G401.6 (cell line): ENCODE data around the gene SPINT4.
"Not testable (repeated sequence)": the region's sequence is repeated elsewhere in the genome, so short reads cannot be mapped to it uniquely, and the experiment has no call there.

Experiments
- FAIRE-seq: peaks from 2 replicates; lab custom pipeline; 2012; peaks lifted over from hg19 to GRCh38; lab: Jason Lieb, UNC

Gene SPINT4

DNA sequence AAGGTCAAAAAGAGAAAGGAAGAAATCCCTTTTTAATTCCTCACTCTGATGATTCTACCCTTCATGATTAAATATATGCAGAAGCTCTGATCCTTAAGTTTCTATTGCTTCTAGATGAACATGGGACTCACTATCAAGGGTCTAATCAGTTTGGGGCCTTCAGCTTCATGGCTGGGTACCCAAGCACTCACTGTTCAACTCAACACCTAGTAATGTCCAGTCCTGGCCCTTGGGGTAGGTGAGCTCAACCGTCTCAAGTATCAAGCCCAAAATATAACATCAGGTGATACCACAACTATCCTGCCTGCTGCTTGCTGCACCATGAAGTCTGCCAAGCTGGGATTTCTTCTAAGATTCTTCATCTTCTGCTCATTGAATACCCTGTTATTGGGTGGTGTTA is at the start of gene SPINT4:
Gene SPINT4, plus strand, starts transcription at position 301 of the 400 bp plus-strand sequence. Its CDS starts 21 bp downstream, at position 322.
- FAIRE-seq = no peak

DNA sequence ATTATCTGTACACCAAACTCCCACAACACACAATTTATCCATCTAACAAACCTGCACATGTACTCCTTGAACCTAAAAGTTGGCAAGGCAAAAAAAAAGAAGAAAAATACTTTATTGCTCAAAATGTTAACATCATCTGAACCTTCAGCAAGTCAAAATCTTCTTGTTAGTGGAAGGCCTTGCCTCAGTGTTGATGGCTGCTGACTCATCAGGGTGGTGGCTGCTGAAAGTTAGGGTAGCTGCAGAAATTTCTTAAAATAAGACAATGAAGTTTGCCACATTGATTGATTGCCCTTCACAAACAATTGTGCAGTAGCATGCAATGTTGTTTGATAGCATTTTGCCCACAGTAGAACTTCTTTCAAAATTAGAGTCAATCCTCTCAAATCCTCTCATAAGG is 49.4 kb upstream of the SPINT4 start:
- no peak for FAIRE-seq

DNA sequence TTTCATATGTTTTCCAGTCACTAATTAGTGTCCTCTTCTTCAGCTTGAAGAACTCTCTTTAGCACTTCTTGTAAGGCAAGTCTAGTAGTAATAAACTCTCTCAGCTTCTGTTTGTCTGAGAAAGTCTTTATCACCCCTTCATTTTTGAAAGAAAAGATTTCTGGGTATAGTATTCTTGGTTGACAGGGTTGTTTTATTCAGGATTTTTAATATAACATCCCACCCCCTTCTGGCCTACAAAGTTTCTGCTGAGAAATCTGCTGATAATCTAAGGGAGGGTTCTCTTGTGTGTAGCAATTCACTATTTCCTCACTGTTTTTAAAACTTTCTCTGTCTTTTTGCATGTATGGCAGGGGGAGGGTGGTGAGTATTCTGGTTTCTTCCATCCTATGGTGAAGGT is 42.5 kb upstream of the SPINT4 start:
- no peak for FAIRE-seq

DNA sequence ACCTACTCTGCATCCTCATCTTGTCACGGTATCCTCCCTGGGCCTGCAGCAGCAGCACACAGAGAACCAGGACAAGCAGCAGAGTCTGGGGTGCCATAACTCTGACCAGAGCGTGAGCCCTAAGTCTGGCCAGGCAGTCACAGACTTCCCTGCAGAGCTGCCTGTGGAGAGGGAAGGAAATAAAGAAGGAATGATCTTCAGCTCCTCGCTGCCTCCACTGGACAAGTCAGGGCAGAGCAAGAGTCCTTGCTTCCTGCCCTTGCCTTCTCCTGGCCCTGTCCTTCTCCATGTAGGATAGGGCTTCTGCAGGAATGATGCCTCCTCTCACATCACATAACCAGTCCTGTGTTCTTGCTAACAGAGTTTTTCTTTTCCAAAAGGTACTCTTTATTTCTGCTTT is 36.3 kb upstream of the SPINT4 start:
- no peak for FAIRE-seq

DNA sequence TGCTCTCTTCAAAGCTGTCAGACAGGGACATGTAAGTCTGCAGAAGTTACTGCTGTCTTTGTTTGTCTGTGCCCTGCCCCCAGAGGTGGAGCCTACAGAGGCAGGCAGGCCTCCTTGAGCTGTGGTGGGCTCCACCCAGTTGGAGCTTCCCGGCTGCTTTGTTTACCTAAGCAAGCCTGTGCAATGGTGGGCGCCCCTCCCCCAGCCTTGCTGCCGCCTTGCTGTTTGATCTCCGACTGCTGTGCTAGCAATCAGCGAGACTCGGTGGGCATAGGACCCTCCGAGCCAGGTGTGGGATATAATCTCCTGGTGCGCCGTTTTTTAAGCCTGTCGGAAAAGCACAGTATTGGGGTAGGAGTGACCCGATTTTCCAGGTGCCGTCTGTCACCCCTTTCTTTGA is 28.8 kb upstream of the SPINT4 start:
- not testable (repeated sequence) for FAIRE-seq

DNA sequence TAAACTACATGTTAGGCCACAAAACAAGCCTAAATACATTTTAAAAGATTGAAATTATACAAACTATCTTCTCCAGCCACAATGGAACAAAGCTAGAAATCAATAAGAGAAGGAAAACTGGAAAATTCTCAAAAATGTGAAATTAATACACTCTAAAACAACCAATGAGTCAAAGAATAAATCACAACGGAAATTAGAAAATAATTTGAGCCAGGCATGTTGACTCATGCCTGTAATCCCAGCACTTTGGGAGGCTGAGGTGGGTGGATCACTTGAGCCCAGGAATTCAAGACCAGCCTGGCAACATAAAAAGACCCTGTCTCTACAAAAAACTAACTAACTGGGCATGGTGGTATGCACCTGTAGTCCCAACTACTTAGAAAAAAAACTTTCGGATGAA is 26.7 kb upstream of the SPINT4 start:
- no peak for FAIRE-seq

DNA sequence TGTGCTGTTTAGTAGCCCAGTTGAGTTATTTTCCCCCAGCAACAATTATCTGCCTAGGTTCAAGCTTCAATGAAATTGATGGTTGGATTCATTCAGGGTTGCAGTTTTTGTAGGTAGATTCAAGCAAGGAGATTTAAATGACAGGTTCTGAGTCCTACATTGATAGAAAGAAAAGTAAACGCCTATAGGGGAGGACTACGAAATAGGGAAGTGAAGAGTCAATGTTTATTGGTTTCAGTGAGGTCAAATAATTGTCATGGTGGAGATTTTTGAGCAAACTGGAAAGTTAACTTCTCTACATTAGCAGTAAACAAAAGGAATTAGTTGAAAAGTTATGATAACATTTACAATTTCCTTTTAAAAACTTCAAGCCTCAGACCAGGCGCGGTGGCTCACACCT is 21.0 kb upstream of the SPINT4 start:
- FAIRE-seq = no peak

DNA sequence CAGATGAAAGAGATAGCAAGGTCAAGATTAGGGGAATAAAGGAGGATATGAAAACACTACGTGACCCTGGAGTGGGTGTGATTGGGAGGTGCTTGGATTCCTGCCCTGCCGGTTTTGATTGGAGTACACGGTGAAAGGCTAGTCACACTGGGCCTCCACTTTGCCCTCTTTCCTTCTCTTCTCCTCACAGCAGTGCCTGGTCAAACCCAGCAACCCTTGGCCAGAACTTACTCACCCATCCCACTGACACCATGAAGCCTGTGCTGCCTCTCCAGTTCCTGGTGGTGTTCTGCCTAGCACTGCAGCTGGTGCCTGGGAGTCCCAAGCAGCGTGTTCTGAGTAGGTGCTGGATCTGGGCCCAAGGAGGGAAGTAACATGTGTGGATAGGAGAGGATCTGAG is 20.3 kb upstream of the SPINT4 start, which contains the start of gene WFDC13:
Gene WFDC13, plus strand, starts transcription at position 166 of the 400 bp plus-strand sequence. Its CDS starts 86 bp downstream, at position 252.
- no peak for FAIRE-seq

DNA sequence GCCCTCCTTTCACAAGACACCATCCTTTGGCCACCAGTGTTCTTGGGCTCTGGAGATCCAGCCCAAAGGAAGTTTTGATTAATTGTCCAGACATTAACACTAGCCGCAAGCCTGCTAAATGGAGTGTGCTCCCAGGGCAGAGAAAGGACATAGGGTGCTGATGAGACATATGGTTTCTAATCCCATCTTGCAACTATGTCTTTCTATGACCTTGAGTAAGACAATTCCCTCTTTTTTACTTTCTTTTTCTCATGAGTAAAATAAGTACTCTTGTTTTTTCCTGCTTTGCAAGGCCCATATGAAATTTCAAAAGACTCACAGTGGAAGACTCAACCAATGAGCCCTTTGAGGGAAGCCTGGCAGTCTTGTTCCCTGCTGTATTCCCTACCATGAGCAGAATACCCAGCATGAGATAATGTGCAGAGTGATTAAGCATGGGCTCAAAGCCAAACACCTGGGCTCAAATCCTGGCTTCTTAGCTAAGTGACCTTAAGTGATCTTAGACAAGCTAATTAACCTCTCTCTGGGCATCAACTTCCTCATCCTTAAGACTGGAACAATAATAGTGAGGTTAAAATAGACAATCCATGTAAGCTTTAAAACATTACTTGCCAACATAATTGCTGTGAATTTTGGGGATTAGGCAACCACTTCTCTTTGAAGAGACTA is 17.0 kb upstream of the SPINT4 start, which contains the start of gene WFDC10B:
Gene WFDC10B, minus strand, starts transcription at position 51 of the 669 bp plus-strand sequence. CDS start 19,027 bp downstream, outside the sequence.
- no peak for FAIRE-seq

DNA sequence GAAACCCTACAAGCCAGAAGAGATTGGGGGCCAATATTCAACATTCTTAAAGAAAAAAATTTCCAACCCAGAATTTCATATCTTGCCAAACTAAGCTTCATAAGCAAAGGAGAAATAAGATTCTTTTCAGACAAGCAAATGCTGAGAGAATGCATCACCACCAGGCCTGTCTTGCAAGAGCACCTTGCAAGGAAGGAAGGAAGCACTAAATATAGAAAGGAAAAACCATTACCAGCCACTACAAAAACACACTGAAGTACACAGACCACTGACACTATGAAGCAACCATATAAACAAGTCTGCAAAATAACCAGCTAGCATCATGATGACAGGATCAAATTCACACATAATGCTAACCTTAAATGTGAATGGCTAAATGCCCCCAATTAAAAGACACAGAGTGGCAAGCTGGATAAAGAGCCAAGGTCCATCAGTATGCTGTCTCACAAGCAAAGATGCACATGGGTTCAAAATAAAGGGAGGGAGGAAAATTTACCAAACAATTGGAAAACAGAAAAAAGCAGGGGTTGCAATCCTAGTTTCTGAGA is 5.9 kb upstream of the SPINT4 start:
- not testable (repeated sequence) for FAIRE-seq

DNA sequence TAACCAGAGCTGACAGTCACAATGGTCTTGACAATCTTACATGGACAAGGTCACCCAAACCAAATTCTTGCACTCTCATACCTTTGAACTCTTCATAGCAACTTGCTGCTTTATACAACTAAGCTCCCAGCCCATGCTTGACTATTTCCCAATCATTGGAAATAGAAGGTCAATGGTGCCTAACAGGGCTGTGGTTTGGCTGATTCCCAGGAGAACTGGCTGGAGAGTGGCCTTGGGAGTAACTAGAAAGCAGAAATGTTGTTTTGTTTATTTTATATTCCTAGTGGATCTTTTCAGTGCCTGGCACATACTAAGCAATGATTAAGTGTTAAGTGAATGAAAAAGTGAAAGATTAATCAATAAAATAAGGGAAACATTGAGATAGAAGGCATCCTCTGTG is 3.0 kb downstream of the SPINT4 start:
- FAIRE-seq = no peak

DNA sequence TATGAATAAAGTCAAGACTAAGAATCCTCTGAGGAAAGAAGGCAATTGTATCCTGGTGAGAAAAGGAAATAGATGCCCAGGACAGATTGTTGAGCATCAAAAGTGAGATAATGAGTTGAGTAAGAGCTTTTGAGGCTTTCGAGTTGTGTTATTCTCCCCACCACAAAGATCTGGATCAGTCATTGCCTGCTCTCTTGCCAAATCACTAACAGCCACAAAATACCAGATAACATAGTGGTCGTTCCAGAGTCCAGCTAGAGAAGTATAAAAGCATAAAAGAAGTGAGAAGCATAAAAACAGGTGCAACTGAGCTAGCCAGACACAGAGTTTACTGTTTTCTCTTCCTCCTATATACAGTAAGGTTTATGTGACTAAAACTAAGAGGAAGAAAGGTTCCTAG is 4.9 kb downstream of the SPINT4 start:
- FAIRE-seq = no peak

DNA sequence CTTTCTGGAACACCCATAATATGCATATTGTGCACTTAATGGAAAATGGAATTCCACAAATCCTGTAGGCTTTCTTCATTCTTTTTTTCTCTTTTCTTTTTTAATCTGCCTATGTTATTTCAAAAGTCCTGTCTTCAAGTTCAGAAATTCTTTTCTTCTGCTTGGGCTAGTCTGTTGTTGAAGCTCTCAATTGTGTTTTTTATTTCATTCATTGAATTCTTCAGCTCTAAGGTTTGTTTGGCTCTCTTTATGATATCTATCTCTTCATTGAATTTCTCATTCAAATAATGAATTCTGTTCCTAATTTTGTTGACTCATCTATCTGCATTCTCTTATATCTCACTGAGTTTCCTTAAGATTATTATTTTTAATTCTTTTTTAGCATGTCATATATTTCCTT is 10.1 kb downstream of the SPINT4 start:
- FAIRE-seq = no peak

DNA sequence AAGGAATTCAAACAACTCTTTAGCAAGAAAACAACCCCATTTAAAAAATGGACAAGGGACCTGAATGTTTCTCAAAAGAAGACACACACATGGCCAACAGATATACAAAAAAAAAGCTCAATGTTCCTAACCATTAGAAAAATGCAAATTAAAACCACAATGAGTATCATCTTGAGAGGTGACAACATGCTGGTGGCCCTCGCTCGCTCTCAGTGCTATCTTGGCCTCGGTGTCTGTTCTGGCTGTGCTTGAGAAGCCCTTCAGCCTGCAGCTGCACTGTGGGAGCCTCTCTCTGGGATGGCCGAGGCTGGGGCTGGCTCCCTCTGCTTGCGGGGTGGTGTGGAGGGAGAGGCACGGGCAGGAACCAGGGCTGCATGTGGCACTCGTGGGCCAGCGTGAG is 13.4 kb downstream of the SPINT4 start:
- FAIRE-seq = no peak

DNA sequence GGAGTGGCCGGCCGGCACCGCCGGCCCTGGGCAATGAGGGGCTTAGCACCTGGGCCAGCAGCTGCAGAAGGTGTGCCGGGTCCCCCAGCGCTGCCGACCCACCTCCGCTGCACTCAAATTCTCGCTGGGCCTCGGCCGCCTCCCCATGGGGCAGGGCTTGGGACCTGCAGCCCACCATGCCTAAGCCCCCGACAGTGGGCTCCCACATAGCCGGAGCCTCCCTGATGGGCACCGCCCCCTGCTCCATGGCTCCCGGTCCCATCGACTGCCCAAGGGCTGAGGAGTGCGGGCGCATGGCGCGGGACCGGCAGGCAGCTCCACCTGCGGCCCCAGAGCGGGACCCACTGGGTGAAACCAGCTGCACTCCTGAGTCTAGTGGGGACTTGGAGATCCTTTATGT is 13.8 kb downstream of the SPINT4 start:
- FAIRE-seq = no peak

DNA sequence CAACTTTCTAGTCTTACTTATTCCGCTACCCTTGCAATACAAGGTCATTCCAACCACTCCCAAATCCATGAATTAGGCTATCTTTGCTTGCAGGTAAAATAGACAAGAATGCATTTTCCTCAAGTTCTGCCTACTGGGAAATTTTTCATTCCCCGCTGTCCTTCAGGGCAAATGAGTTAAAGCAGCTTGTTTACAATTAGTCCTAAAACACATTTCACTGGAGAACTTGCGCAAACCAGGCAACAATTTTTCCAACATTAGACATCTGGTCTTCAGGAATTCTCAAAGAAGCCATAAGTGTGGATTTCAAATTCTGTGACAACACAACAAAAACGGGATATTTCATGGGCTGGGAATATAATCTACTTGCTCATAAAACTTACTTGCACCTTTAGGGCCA is 20.4 kb downstream of the SPINT4 start:
- no peak for FAIRE-seq

DNA sequence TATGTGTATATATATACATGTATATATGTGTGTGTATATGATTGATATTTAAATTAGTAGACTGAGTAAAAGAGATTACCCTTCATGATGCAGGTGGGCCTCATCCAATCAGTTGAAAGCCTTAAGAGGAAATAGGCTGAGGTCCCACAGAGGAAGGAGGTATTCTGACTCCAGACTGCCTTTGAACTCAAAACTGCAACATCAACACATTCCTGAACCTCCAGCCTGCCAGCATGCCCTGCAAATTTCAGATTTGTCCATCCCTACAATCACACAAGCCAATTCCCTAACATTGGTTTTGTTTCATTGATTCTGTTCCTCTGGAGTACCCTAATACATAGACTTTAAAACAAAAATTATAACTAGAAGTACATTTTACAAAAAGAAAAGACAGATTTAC is 22.9 kb downstream of the SPINT4 start:
- FAIRE-seq = no peak

DNA sequence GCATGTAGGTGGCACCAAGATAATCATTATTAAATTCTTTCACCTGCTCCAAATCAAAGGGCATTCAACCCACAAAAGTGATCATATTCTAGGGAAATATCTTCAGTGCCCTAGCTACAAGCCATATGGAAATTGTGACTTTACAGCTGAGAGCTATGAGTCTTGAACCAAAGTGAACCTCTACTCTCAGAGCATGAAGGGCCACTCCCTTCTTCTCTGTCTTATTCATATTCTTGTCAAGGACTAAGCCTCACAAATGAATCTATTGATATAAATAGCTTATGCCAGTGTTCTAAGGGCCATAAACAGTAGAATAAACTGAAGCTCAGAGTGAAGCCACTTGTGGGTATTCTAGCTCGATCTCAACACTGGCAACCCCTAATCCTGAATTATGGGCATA is 29.6 kb downstream of the SPINT4 start:
- no peak for FAIRE-seq

DNA sequence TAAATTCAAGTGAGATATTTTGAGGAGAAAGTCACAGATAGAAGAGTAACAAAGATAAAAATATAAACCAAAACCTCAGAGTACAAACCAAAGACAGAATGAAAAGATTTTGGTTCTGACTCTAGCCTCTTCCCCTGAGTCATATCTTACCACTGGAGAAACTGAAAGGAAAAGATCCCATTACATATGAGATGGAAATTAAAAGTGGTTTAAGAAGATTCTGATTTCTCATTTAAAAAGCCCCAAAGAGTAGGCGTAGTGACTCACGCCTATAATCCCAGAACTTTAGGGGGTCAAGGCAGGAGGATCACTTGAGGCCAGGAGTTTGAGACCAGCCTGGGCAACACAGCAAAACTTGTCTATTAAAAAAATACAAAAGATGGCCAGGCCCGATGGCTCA is 30.6 kb downstream of the SPINT4 start:
- FAIRE-seq = no peak

DNA sequence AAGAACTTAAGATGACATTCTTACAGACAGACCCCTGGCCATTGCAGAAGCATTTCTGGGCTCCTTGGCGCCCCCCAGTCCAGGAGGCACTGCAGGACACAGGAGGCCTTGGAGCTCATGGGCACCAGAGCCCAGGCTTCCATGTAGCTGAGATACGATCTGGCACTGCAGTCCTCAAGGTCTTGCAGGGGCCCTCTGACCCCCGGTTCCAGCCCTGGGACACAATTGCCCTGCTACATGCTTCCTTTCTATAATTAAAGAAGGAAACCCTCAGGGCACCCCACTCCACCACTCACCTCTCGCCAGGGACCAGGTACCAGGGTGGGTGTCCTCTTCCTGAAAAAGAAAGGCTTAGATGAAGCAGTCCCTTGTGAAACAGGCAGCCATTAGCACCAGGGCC is 35.9 kb downstream of the SPINT4 start:
- no peak for FAIRE-seq

DNA sequence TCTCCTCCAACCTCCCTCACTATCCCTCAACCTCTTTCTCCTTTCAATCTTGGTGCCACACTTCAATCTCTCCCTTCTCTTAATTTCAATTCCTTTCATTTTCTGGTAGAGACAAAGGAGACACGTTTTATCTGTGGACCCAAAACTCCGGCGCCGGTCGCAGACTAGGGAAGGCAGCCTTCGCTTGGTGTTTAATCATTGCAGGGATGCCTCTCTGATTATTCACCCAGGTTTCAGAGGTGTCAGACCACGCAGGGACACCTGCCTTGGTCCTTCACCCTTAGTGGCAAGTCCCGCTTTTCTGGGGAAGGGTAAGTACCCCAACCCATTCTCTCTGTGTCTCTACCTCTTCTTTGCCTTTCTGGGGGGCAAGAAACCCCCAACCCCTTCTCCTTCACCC is 37.8 kb downstream of the SPINT4 start:
- not testable (repeated sequence) for FAIRE-seq

DNA sequence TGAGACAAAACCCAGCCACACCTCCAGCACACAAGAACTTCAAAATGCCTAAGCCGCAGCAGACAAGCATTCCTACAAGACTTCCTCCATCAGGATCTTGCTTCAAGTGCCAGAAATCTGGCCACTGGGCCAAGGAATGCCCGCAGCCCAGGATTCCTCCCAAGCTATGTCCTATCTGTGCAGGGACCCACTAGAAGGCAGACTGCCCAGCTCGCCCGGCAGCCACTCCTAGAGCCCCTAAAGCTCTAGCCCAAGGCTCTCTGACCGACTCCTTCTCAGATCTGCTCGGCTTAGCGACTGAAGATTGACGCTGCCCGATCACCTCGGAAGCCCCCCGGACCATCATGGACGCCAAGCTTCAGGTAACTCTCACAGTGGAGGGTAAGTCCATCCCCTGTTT is 39.8 kb downstream of the SPINT4 start:
- FAIRE-seq = not testable (repeated sequence)

DNA sequence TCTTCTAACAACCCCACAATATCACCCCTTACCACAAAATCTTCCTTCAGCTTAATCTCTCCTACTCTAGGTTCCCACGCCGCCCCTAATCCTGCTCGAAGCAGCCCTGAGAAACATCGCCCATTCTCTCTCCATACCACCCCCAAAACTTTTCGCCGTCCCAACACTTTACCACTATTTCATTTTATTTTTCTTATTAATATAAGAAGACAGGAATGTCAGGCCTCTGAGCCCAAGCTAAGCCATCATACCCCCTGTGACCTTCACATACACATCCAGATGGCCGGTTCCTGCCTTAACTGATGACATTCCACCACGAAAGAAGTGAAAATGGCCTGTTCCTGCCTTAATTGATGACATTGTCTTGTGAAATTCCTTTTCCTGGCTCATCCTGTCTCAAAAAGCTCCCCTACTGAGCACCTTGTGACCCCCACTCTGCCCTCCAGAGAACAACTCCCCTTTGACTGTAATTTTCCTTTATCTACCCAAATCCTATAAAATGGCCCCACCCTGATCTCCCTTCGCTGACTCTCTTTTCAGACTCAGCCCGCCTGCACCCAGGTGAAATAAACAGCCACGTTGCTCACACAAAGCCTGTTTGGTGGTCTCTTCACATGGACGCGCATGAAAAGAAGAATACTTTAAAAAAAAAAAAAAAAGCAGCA is 42.6 kb downstream of the SPINT4 start:
- not testable (repeated sequence) for FAIRE-seq
